A673 (cell line): ENCODE measurements around the gene KCNIP1. TPM values are rescaled to one million over a fixed set of nuclear protein-coding genes. Genes with fewer than 3 reads are reported as not detected.

ENCODE experiments used
- BruUV-seq: library from RNA; stranded (reverse); fragments of 400-500 nt; replicated peaks from 2 replicates; lab custom pipeline; 2021; lab: Mats Ljungman, UMichigan
- CTCF ChIA-PET: fragments of 300-600 bp; sonication (Branson Sonifier 250); formaldehyde crosslinking; loops from one replicate; lab custom pipeline; 2022; ENCODE audit warnings: antibody characterized with exemption; lab: Charles Lee
- POLR2A ChIA-PET: fragments of 300-600 bp; sonication (Branson Sonifier 250); formaldehyde crosslinking; loops from one replicate; lab custom pipeline; 2022; ENCODE audit warnings: antibody characterized with exemption; ENCODE audit not compliant: low non-redundant PET; lab: Charles Lee
- DNase-seq: peaks from one replicate; pipeline ENCODE4 v3.0.0-alpha.2; 2015; ENCODE audit warnings: low spot score
- H3K27ac ChIP-seq: fragments of 200-600 bp; sonication (generic); 2 replicates; pipeline ENCODE4 v1.5.1; 2016; ENCODE audit warnings: mixed run types, low read depth, mild to moderate bottlenecking, mixed read lengths, antibody characterized with exemption, low read length; ENCODE audit not compliant: poor library complexity, severe bottlenecking
- H3K27me3 ChIP-seq: fragments of 200-600 bp; sonication (generic); replicated peaks from 2 replicates; pipeline ENCODE4 v1.6.1; 2017; ENCODE audit warnings: mixed run types, low read depth, mild to moderate bottlenecking, mixed read lengths, antibody characterized with exemption, low read length; ENCODE audit not compliant: insufficient read depth, poor library complexity
- H3K36me3 ChIP-seq: fragments of 200-600 bp; sonication (generic); 2 replicates; pipeline ENCODE4 v1.6.1; 2016; ENCODE audit warnings: mixed run types, mild to moderate bottlenecking, mixed read lengths, antibody characterized with exemption, low read length; ENCODE audit not compliant: insufficient read depth, poor library complexity, severe bottlenecking
- H3K4me1 ChIP-seq: fragments of 200-600 bp; sonication (generic); 2 replicates; pipeline ENCODE4 v1.6.1; 2017; ENCODE audit warnings: mixed run types, mild to moderate bottlenecking, mixed read lengths, antibody characterized with exemption, low read length; ENCODE audit not compliant: insufficient read depth, poor library complexity, severe bottlenecking
- H3K4me3 ChIP-seq: fragments of 200-600 bp; sonication (generic); 2 replicates; pipeline ENCODE4 v1.5.1; 2016; ENCODE audit warnings: low read depth, mixed run types, mild to moderate bottlenecking, mixed read lengths, low read length; ENCODE audit not compliant: poor library complexity, severe bottlenecking
- H3K9me3 ChIP-seq: fragments of 200-600 bp; sonication (generic); 2 replicates; pipeline ENCODE4 v1.6.1; 2016; ENCODE audit warnings: mixed run types, low read depth, mild to moderate bottlenecking, mixed read lengths, antibody characterized with exemption, low read length; ENCODE audit not compliant: poor library complexity, severe bottlenecking
- EZH2 ChIP-seq: fragments of 200-600 bp; sonication (generic); IDR thresholded peaks from 2 replicates; pipeline ENCODE4 v1.6.1; 2017; ENCODE audit warnings: borderline replicate concordance, low read depth, mild to moderate bottlenecking, mixed read lengths, antibody characterized with exemption, low read length; ENCODE audit not compliant: poor library complexity, severe bottlenecking
- intact Hi-C: fragments of 100-400 bp; cut with micrococcal nuclease; formaldehyde crosslinking; loops from one replicate; pipeline ENCODE4 v1.10.0; 2022; ENCODE audit not compliant: unreplicated experiment
- total RNA-seq: library from RNA; stranded (reverse); gene quantifications from 2 replicates; pipeline ENCODE4 v1.2.3, GENCODE V29; 2021
- TF ChIP-seq, protein P1 (sequence below): fragments of 300-800, 200-600 bp; sonication (generic); conservative IDR thresholded peaks from 2 replicates; pipeline ENCODE4 v1.5.1; 2017; ENCODE audit warnings: low read depth, mild to moderate bottlenecking, antibody characterized with exemption, low read length, moderate library complexity, mixed read lengths

The KCNIP1 gene
- total RNA-seq, 1 experiment from 2014 or later, result 3.7 TPM

DNA sequence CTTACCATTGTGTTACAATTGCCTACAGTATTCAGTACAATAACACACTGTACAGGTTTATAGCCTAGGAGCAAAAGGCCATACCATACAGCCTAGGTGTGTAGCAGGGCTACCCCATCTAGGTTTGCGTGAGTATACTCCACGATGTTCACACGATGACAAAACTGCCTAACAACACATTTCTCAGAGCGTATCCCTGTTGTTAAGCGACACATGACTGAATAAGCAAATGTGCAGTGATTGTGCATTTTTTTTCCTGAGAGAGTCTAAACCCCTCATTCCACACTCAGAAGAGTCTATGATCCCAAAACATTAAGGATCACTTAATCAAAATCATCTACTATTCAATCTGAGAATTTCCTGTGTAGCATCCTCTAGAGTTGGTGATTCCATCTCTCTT lies 211.3 kb downstream of the KCNIP1 start:
- BruUV-seq, result no TSS peak
- intact Hi-C loops, result no loop called here
- Histone ChIP-seq H3K9me3 (no peaks in the 10 kb centered on the region), H3K4me1 (no peaks in the 10 kb centered on the region), H3K27me3 (peaks cover 41% of the 10 kb centered on the region), H3K36me3 (no peaks in the 10 kb centered on the region), H3K4me3 (no peak overlapping the region), H3K27ac (no peak overlapping the region)
- DNase-seq, result no peak
- POLR2A ChIA-PET, result no interaction called here
- TF ChIP-seq, protein P1, sequence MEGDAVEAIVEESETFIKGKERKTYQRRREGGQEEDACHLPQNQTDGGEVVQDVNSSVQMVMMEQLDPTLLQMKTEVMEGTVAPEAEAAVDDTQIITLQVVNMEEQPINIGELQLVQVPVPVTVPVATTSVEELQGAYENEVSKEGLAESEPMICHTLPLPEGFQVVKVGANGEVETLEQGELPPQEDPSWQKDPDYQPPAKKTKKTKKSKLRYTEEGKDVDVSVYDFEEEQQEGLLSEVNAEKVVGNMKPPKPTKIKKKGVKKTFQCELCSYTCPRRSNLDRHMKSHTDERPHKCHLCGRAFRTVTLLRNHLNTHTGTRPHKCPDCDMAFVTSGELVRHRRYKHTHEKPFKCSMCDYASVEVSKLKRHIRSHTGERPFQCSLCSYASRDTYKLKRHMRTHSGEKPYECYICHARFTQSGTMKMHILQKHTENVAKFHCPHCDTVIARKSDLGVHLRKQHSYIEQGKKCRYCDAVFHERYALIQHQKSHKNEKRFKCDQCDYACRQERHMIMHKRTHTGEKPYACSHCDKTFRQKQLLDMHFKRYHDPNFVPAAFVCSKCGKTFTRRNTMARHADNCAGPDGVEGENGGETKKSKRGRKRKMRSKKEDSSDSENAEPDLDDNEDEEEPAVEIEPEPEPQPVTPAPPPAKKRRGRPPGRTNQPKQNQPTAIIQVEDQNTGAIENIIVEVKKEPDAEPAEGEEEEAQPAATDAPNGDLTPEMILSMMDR, result no peak
- no peak for TF ChIP-seq EZH2
- CTCF ChIA-PET, result no interaction called here

DNA sequence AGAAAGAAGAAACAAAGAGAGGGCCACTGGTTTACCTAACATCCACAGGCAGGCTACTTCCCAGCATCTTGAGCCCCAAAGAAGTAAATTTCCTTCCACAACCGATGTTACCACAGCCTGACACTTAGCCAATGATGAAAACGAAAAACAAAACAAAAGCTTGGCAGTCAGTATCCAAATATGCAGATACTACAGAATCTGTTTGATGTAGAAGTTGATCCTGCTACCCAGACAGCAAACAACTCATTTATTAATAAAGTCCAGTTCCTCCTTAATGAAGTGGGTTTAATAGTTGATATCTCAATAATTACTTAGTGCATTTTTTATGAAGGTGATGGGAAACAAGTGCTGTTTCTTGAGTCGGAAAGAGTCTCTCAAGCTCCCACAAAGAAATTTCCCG lies 212.6 kb downstream of the KCNIP1 start:
- TF ChIP-seq EZH2, result no peak
- TF ChIP-seq, protein P1, result no peak
- Histone ChIP-seq H3K4me3 (no peak overlapping the region), H3K36me3 (no peaks in the 10 kb centered on the region), H3K9me3 (no peaks in the 10 kb centered on the region), H3K27ac (no peak overlapping the region), H3K27me3 (peaks cover 45% of the 10 kb centered on the region), H3K4me1 (no peaks in the 10 kb centered on the region)
- DNase-seq, result no peak
- CTCF ChIA-PET, result no interaction called here
- intact Hi-C loops, result no loop called here
- POLR2A ChIA-PET, result no interaction called here
- no TSS peak for BruUV-seq

- no peaks in the 10 kb centered on the region for H3K4me1 ChIP-seq
- no TSS peak for BruUV-seq
- POLR2A ChIA-PET, result no interaction called here
- CTCF ChIA-PET, result no interaction called here
- H3K4me3 ChIP-seq, result no peak overlapping the region
- H3K27ac ChIP-seq, result no peak overlapping the region
- DNase-seq, result no peak
- H3K27me3 ChIP-seq, result peaks cover 41% of the 10 kb centered on the region
- TF ChIP-seq, protein P1, result no peak
- TF ChIP-seq EZH2, result no peak
- no peaks in the 10 kb centered on the region for H3K9me3 ChIP-seq
- H3K36me3 ChIP-seq, result no peaks in the 10 kb centered on the region
- intact Hi-C loops, result no loop called here
Measured at GRCh38 chr5:170719551-170719950, 215.7 kb downstream of the KCNIP1 start.
